Measurements from ENCODE around the gene POU6F1. TPM values are rescaled to one million over a fixed set of nuclear protein-coding genes. Genes with fewer than 3 reads are reported as not detected.

POU6F1 gene
- total and polyA plus RNA-seq, 9 of the 15 experiments (the other 6 are each of a cell fraction or from before 2014, with no cell fraction given): 0.14 to 3.3 (median 1.1) TPM

DNA sequence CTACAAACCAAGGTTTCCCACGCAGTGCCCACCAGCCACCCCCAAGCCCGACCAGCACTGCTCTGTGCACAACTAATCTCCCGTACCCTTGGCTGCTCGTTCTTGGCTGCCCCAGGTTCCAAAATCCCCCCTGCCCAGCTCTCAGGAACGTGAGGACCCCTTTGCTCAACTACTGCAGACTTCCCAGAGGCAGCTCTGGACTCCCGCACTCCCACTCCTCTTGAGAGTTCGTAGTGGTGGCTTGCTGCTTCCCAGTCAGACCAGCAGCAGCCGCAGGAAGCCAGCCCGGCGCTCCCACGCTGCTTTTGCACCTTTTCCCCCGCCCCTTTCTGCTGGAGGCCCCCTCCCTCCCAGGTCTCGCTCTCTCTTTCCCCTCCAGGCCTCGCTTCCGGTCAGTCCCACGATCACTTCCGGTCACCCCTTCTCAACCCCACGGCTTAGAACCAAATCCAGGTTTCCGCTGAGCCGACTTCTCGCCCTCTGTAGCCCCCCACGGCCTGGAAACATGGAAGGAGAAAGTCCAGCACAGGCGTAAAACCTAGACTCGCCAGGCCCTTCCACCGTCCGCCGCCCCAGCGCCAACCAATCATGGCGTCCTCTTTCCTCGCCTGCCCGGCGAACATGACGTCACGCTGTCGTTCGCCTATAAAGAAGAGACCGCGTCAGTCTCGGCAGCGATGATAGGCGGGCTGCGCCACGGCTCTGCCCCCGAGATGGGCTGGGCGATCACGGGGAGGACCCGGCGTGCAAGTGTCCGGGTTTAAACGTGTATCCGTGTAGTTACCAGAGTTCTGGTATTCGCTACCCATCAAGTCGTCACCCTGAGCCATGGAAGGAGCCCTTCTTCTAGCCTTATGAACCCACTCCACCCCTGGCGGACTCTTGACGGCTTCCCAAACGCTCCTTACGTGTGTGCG is 45.1 kb downstream of the POU6F1 start, which contains the start of gene TFCP2 (continued):
- no peak for TF ChIP-seq CHD4 (IDR thresholded peaks at IDR 0.05; ENCODE audit: insufficient read depth, insufficient replicate concordance, low read depth, low read length, poor library complexity, severe bottlenecking)
- peak; percentile 83 for TF ChIP-seq ZBTB7A (IDR thresholded peaks at IDR 0.05; ENCODE audit: borderline replicate concordance, control insufficient read depth, low read depth, low read length)
- 0 out of 2 replicates have a peak, but pooled peaks have one; percentile 53 for TF ChIP-seq GATAD2A (IDR thresholded peaks at IDR 0.05)
- TF ChIP-seq NEUROD1 (IDR thresholded peaks at IDR 0.05; ENCODE audit: borderline replicate concordance, low read depth, low read length, partially characterized antibody): no peak
- no peak for TF ChIP-seq KDM1A (IDR thresholded peaks at IDR 0.05)
- TF ChIP-seq, protein P1, sequence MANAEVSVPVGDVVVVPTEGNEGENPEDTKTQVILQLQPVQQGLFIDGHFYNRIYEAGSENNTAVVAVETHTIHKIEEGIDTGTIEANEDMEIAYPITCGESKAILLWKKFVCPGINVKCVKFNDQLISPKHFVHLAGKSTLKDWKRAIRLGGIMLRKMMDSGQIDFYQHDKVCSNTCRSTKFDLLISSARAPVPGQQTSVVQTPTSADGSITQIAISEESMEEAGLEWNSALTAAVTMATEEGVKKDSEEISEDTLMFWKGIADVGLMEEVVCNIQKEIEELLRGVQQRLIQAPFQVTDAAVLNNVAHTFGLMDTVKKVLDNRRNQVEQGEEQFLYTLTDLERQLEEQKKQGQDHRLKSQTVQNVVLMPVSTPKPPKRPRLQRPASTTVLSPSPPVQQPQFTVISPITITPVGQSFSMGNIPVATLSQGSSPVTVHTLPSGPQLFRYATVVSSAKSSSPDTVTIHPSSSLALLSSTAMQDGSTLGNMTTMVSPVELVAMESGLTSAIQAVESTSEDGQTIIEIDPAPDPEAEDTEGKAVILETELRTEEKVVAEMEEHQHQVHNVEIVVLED (CRISPR knock-in tag; IDR thresholded peaks at IDR 0.05): no peak
- 0 out of 2 replicates have a peak, but pooled peaks have one; percentile 16 for TF ChIP-seq GTF2F1 (IDR thresholded peaks at IDR 0.05; ENCODE audit: low read depth, low read length)
- TF ChIP-seq, protein P2, sequence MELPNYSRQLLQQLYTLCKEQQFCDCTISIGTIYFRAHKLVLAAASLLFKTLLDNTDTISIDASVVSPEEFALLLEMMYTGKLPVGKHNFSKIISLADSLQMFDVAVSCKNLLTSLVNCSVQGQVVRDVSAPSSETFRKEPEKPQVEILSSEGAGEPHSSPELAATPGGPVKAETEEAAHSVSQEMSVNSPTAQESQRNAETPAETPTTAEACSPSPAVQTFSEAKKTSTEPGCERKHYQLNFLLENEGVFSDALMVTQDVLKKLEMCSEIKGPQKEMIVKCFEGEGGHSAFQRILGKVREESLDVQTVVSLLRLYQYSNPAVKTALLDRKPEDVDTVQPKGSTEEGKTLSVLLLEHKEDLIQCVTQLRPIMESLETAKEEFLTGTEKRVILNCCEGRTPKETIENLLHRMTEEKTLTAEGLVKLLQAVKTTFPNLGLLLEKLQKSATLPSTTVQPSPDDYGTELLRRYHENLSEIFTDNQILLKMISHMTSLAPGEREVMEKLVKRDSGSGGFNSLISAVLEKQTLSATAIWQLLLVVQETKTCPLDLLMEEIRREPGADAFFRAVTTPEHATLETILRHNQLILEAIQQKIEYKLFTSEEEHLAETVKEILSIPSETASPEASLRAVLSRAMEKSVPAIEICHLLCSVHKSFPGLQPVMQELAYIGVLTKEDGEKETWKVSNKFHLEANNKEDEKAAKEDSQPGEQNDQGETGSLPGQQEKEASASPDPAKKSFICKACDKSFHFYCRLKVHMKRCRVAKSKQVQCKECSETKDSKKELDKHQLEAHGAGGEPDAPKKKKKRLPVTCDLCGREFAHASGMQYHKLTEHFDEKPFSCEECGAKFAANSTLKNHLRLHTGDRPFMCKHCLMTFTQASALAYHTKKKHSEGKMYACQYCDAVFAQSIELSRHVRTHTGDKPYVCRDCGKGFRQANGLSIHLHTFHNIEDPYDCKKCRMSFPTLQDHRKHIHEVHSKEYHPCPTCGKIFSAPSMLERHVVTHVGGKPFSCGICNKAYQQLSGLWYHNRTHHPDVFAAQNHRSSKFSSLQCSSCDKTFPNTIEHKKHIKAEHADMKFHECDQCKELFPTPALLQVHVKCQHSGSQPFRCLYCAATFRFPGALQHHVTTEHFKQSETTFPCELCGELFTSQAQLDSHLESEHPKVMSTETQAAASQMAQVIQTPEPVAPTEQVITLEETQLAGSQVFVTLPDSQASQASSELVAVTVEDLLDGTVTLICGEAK (IDR thresholded peaks at IDR 0.05): peak; percentile 99
- TF ChIP-seq, protein P2 (CRISPR knock-in tag; IDR thresholded peaks at IDR 0.05): no peak
- TF ChIP-seq FOXM1 (IDR thresholded peaks at IDR 0.05; ENCODE audit: low read depth): no peak
- no peak; the same call in 1 of the 2 replicates for TF ChIP-seq FOXM1 (CRISPR knock-in tag; IDR thresholded peaks at IDR 0.05; ENCODE audit: low read depth)
- no peak for TF ChIP-seq IRF2 (CRISPR knock-in tag; IDR thresholded peaks at IDR 0.05)
- TF ChIP-seq NCOR1 (IDR thresholded peaks at IDR 0.05): peak; percentile 46; the same call in 1 of the 2 replicates
- no peak for TF ChIP-seq ZC3H11A (IDR thresholded peaks at IDR 0.05; ENCODE audit: low read depth, low read length)
- TF ChIP-seq ZNF121 (CRISPR knock-in tag; conservative IDR thresholded peaks at IDR 0.05): no peak
- 0 out of 4 replicates have a peak, but pooled peaks of 1 of the 2 experiments have one; percentile 20 for TF ChIP-seq TEAD1 (CRISPR knock-in tag; IDR thresholded peaks at IDR 0.05)
- TF ChIP-seq PHF20 (IDR thresholded peaks at IDR 0.05; ENCODE audit: partially characterized antibody): peak; percentile 94

Data from K562 (cell line).